H1 (cell line): ENCODE data around the gene ZNF33B. TPM values are rescaled to one million over a fixed set of nuclear protein-coding genes. Genes with fewer than 3 reads are reported as not detected.

Experiments used
- CTCF ChIA-PET: fragments of 300-600 bp; sonication (Branson Sonifier 250); formaldehyde crosslinking; loops from one replicate; lab custom pipeline; 2021; ENCODE audit not compliant: partially characterized antibody; lab: Charles Lee
- POLR2A ChIA-PET: fragments of 300-600 bp; sonication (Branson Sonifier 250); formaldehyde crosslinking; loops from one replicate; lab custom pipeline; 2021; ENCODE audit warnings: inconsistent platforms; ENCODE audit not compliant: partially characterized antibody; lab: Charles Lee
- DNase-seq, 2 experiments: peaks; one replicate each; pipeline versions ENCODE4 v3.0.0 to v3.0.0-alpha.2; 2010 to 2022; ENCODE audit warnings: low spot score in 2 of 2, low read depth in 1 of 2, mixed read lengths in 1 of 2
- FAIRE-seq: peaks from 2 replicates; lab custom pipeline; 2011; peaks lifted over from hg19 to GRCh38; lab: Jason Lieb, UNC
- H2AFZ ChIP-seq: 2 replicates; pipeline ENCODE4 v1.8.1; 2012; ENCODE audit warnings: low read length, inconsistent platforms
- H2AK5ac ChIP-seq: 2 replicates; pipeline ENCODE4 v1.6.1; 2013; ENCODE audit warnings: low read depth, low read length
- H2BK120ac ChIP-seq: replicated peaks from 2 replicates; pipeline ENCODE3; 2013; ENCODE audit warnings: low read depth, low read length, inconsistent platforms
- H2BK12ac ChIP-seq: 2 replicates; pipeline ENCODE4 v1.6.1; 2013; ENCODE audit warnings: low read depth, low read length
- H2BK15ac ChIP-seq: 2 replicates; pipeline ENCODE4 v1.6.1; 2013; ENCODE audit warnings: low read length
- H2BK20ac ChIP-seq: 2 replicates; pipeline ENCODE4 v1.6.1; 2013; ENCODE audit warnings: low read length
- H2BK5ac ChIP-seq: 2 replicates; pipeline ENCODE4 v1.6.1; 2013; ENCODE audit warnings: low read depth, low read length
- H3K14ac ChIP-seq: 2 replicates; pipeline ENCODE4 v1.6.1; 2013; ENCODE audit warnings: inconsistent platforms; ENCODE audit not compliant: insufficient read length
- H3K18ac ChIP-seq: 2 replicates; pipeline ENCODE4 v1.6.1; 2013; ENCODE audit warnings: low read length; ENCODE audit errors: extremely low read depth
- H3K23ac ChIP-seq: 2 replicates; pipeline ENCODE4 v1.6.1; 2013; ENCODE audit warnings: inconsistent platforms; ENCODE audit not compliant: insufficient read length
- H3K23me2 ChIP-seq: 2 replicates; pipeline ENCODE4 v1.6.1; 2013; ENCODE audit warnings: low read depth, low read length
- H3K27ac ChIP-seq: 2 replicates; pipeline ENCODE4 v1.6.1; 2011; ENCODE audit warnings: low read depth, low read length, inconsistent platforms
- H3K27me3 ChIP-seq, 4 experiments: replicated peaks in 1 of 4; 1 replicate in 1 of 4; 2 replicates in 3 of 4; pipeline versions ENCODE4 v1.6.1 to v1.8.1; 2011 to 2013; ENCODE audit warnings: low read length in 3 of 4, mild to moderate bottlenecking in 3 of 4, inconsistent platforms in 2 of 4, mixed read lengths in 2 of 4, moderate library complexity in 1 of 4; ENCODE audit not compliant: control insufficient read depth in 3 of 4, insufficient read depth in 3 of 4; ENCODE audit errors: extremely low read depth in 1 of 4
- H3K36me3 ChIP-seq, 4 experiments: 2 replicates each; pipeline versions ENCODE4 v1.6.1 to v1.8.1; 2011 to 2013; ENCODE audit warnings: mild to moderate bottlenecking in 4 of 4, low read length in 3 of 4, moderate library complexity in 2 of 4, control low read depth in 1 of 4, inconsistent platforms in 1 of 4; ENCODE audit not compliant: insufficient read depth in 4 of 4, control insufficient read depth in 2 of 4
- H3K4ac ChIP-seq: replicated peaks from 2 replicates; pipeline ENCODE3; 2013; ENCODE audit warnings: low read length, low read depth, mixed read lengths, inconsistent platforms; ENCODE audit not compliant: insufficient read length
- H3K4me1 ChIP-seq, 4 experiments: replicated peaks in 1 of 4; 1 replicate in 1 of 4; 2 replicates in 3 of 4; pipeline versions ENCODE4 v1.6.1 to v1.8.1; 2011 to 2013; ENCODE audit warnings: low read length in 3 of 4, inconsistent platforms in 2 of 4, mixed read lengths in 1 of 4; ENCODE audit not compliant: insufficient read depth in 4 of 4, control insufficient read depth in 3 of 4
- H3K4me2 ChIP-seq, 2 experiments: 2 replicates each; pipeline versions ENCODE4 v1.6.1 to v1.8.1; 2011 to 2013; ENCODE audit warnings: low read depth in 2 of 2, low read length in 2 of 2, control low read depth in 1 of 2, inconsistent platforms in 1 of 2, mild to moderate bottlenecking in 1 of 2; ENCODE audit not compliant: insufficient read depth in 1 of 2
- H3K4me3 ChIP-seq, 4 experiments: fragments of 200-600, 300-600 bp in 1 of 4; sonication (generic), shearing (Covaris generic), sonication (Bioruptor Twin) in 1 of 4; 2 replicates each; pipeline versions ENCODE4 v1.5.1 to v1.8.1; 2011 to 2016; ENCODE audit warnings: low read length in 4 of 4, low read depth in 3 of 4, control low read depth in 2 of 4, inconsistent platforms in 2 of 4, mild to moderate bottlenecking in 2 of 4, mixed read lengths in 1 of 4, moderate library complexity in 1 of 4; ENCODE audit not compliant: insufficient read depth in 2 of 4; ENCODE audit errors: extremely low read depth in 1 of 4
- H3K56ac ChIP-seq: replicated peaks from 2 replicates; pipeline ENCODE3; 2013; ENCODE audit warnings: low read depth, mild to moderate bottlenecking, mixed read lengths, low read length, inconsistent platforms; ENCODE audit not compliant: insufficient read length
- H3K79me1 ChIP-seq: 2 replicates; pipeline ENCODE4 v1.6.1; 2013; ENCODE audit warnings: low read depth, low read length, control low read depth
- H3K79me2 ChIP-seq, 2 experiments: 2 replicates each; pipeline versions ENCODE4 v1.6.1 to v1.8.1; 2012 to 2013; ENCODE audit warnings: low read length in 2 of 2, mild to moderate bottlenecking in 2 of 2, inconsistent platforms in 1 of 2; ENCODE audit not compliant: insufficient read depth in 2 of 2, control insufficient read depth in 1 of 2
- H3K9ac ChIP-seq, 4 experiments: replicated peaks in 1 of 4; 1 replicate in 1 of 4; 2 replicates in 3 of 4; pipeline versions ENCODE4 v1.6.1 to v1.8.1; 2011 to 2013; ENCODE audit warnings: low read depth in 3 of 4, low read length in 3 of 4, control low read depth in 2 of 4, mild to moderate bottlenecking in 2 of 4, moderate library complexity in 2 of 4, inconsistent platforms in 1 of 4; ENCODE audit errors: extremely low read depth in 1 of 4
- H3K9me3 ChIP-seq, 2 experiments: 2 replicates each; pipeline versions ENCODE4 v1.6.1 to v1.8.1; 2012 to 2013; ENCODE audit warnings: mild to moderate bottlenecking in 2 of 2, moderate library complexity in 2 of 2, control low read depth in 1 of 2, inconsistent platforms in 1 of 2, low read depth in 1 of 2, low read length in 1 of 2, mixed read lengths in 1 of 2; ENCODE audit not compliant: insufficient read depth in 2 of 2
- H4K20me1 ChIP-seq, 2 experiments: replicated peaks in 1 of 2; 2 replicates each; pipeline versions ENCODE3 to v1.8.1; 2011 to 2013; ENCODE audit warnings: inconsistent platforms in 2 of 2, low read length in 2 of 2, mild to moderate bottlenecking in 1 of 2; ENCODE audit not compliant: insufficient read depth in 2 of 2, control insufficient read depth in 1 of 2
- H4K5ac ChIP-seq: 2 replicates; pipeline ENCODE4 v1.6.1; 2013; ENCODE audit warnings: low read length, low read depth, mixed read lengths, inconsistent platforms; ENCODE audit not compliant: insufficient read length
- H4K8ac ChIP-seq: 2 replicates; pipeline ENCODE4 v1.8.0; 2013; ENCODE audit warnings: mild to moderate bottlenecking, moderate library complexity, low read length, inconsistent platforms; ENCODE audit not compliant: insufficient read depth; ENCODE audit errors: extremely low read depth
- H4K91ac ChIP-seq: replicated peaks from 2 replicates; pipeline ENCODE3; 2013; ENCODE audit warnings: low read length, mixed read lengths, inconsistent platforms; ENCODE audit not compliant: insufficient read length
- ASH2L ChIP-seq: fragments of 200-600, 300-600 bp; sonication (generic); IDR thresholded peaks from one replicate; pipeline ENCODE4 v1.7.1; 2017; ENCODE audit warnings: low read length
- MAFK ChIP-seq: IDR thresholded peaks from 2 replicates; pipeline ENCODE4 v1.6.1; 2012; ENCODE audit warnings: low read depth, mild to moderate bottlenecking, improper control_type of control experiment, low read length
- PHF8 ChIP-seq: fragments of 200-600 bp; sonication (generic); conservative IDR thresholded peaks from 2 replicates; pipeline ENCODE4 v1.7.1; 2012; ENCODE audit warnings: low read depth, mild to moderate bottlenecking, inconsistent platforms, low read length, moderate library complexity
- WGBS, 2 experiments: shearing (Covaris generic) in 1 of 2; methylation state at CpG; one replicate each; pipeline versions ENCODE4 v1.1.6 to v1.1.7; 2013 to 2015; ENCODE audit warnings: low lambda C conversion rate in 2 of 2, mixed read lengths in 2 of 2, inconsistent platforms in 1 of 2, low coverage in 1 of 2, missing lambda C conversion rate in 1 of 2; ENCODE audit not compliant: insufficient replicate concordance in 2 of 2, insufficient coverage in 1 of 2, insufficient read length in 1 of 2; ENCODE audit errors: extremely low coverage in 1 of 2, missing lambda C conversion rate in 1 of 2; 5-methylcytosine and 5-hydroxymethylcytosine counted together
- polyA plus RNA-seq, 7 experiments: library from polyadenylated mRNA; depleted of rRNA in 3 of 7; stranded (reverse) in 5 of 7; unstranded in 2 of 7; fragments of >200 nt in 5 of 7; fragments of 200-250 nt in 2 of 7; gene quantifications; 1 replicate in 5 of 7; 2 replicates in 1 of 7; 4 replicates in 1 of 7; pipeline versions ENCODE4 v1.2.1 to v1.2.3, GENCODE V29; 2011 to 2013; ENCODE audit warnings: missing spikeins in 2 of 7, mixed read lengths in 2 of 7
- total RNA-seq: library from RNA; stranded (reverse); fragmentation: NEBNext Ultra II Directional; extraction: Animal tissue kit (Norgen Biotek cat#: 25700); gene quantifications from 2 replicates; pipeline ENCODE4 v1.2.1, GENCODE V29; 2021
- TF ChIP-seq, protein P1 (sequence below): IDR thresholded peaks from 2 replicates; pipeline ENCODE4 v1.6.1; 2012; ENCODE audit warnings: low read length, inconsistent platforms
- TF ChIP-seq, protein P2 (sequence below): IDR thresholded peaks from 2 replicates; pipeline ENCODE4 v1.6.1; 2012; ENCODE audit warnings: inconsistent platforms

Gene ZNF33B
- total and polyA plus RNA-seq, 2 of the 8 experiments (the other 6 are each of a cell fraction or from before 2014, with no cell fraction given), result 10.7 to 33.4 TPM

DNA sequence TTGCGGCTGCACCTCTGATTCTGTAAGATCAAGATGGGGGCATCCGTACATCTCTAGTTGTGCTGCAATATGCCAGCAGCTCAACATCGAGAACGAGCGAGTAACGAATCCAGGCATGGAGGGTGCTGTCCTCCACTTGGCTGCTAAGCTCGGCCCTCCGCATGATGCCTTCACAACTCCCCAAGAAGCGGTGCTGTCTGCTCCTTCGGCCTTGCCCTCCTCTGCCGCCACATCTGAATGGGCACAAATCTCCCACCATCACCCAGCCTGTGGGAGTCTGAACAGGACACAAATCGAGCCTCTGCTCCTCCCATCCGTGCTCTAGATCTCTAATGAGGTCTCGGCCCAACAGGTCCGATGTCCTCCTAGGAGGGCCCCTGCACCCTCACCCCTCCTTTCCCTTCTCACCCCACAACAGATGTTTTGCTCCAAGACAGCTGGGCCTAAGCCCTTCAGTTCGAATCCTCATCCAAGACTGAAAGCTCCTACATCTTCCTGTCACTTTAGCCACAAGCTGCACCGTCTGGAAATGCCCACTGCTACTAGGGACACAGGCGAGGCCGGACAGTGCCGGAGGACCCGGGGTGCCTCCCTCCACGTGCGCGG lies 86.7 kb downstream of the ZNF33B start:
- H2AFZ ChIP-seq, result peak overlapping the region; percentile 89; the same call in 1 of the 2 replicates
- no peak overlapping the region for H3K23ac ChIP-seq
- peak overlapping the region; percentile 85 for H4K8ac ChIP-seq
- no peak overlapping the region for H2BK12ac ChIP-seq
- H2BK120ac ChIP-seq, result no peak overlapping the region
- no peaks in the 10 kb centered on the region; a peak in 1 of 4 replicates for H3K9me3 ChIP-seq
- no peak overlapping the region for H3K27ac ChIP-seq
- H3K4me2 ChIP-seq, result peak overlapping the region; percentile 77 to 93
- H3K79me1 ChIP-seq, result no peaks in the 10 kb centered on the region
- ChIA-PET POLR2A (no interaction called here), CTCF (no interaction called here)
- FAIRE-seq (no peak), DNase-seq (no peak)
- no peaks in the 10 kb centered on the region for H3K36me3 ChIP-seq
- no peak overlapping the region for H2AK5ac ChIP-seq
- H4K5ac ChIP-seq, result no peak overlapping the region
- WGBS, 2 experiments, result 76% methylated on average over 24 of the region's 24 CpGs; no CpG with 5 or more reads in 1 of the 2 experiments
- H3K23me2 ChIP-seq, result peaks cover 12% of the 10 kb centered on the region; the same call in 1 of the 2 replicates
- H2BK15ac ChIP-seq, result no peak overlapping the region
- H3K9ac ChIP-seq, result peak overlapping the region in 3 of 4 experiments; percentile 62 to 79 (median 64); a peak in 3 of 7 replicates
- H3K14ac ChIP-seq, result peak overlapping the region; percentile 17
- no peak overlapping the region for H2BK5ac ChIP-seq
- no peaks in the 10 kb centered on the region for H3K79me2 ChIP-seq
- H3K18ac ChIP-seq, result no peak overlapping the region
- H2BK20ac ChIP-seq, result no peak overlapping the region
- H3K4me1 ChIP-seq, result peaks cover 0 to 11% (median 5%) of the 10 kb centered on the region in 4 experiments; a peak in 5 of 7 replicates
- H4K20me1 ChIP-seq, result no peaks in the 10 kb centered on the region
- H3K56ac ChIP-seq, result no peak overlapping the region
- peak overlapping the region; percentile 75 to 81 (median 76) for H3K4me3 ChIP-seq
- H3K27me3 ChIP-seq, result no peaks in the 10 kb centered on the region
- no peak overlapping the region for H3K4ac ChIP-seq
- H4K91ac ChIP-seq, result no peak overlapping the region
- TF ChIP-seq, protein P1, sequence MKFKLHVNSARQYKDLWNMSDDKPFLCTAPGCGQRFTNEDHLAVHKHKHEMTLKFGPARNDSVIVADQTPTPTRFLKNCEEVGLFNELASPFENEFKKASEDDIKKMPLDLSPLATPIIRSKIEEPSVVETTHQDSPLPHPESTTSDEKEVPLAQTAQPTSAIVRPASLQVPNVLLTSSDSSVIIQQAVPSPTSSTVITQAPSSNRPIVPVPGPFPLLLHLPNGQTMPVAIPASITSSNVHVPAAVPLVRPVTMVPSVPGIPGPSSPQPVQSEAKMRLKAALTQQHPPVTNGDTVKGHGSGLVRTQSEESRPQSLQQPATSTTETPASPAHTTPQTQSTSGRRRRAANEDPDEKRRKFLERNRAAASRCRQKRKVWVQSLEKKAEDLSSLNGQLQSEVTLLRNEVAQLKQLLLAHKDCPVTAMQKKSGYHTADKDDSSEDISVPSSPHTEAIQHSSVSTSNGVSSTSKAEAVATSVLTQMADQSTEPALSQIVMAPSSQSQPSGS, result no peak
- TF ChIP-seq PHF8 (no peak), ASH2L (no peak), MAFK (no peak)
- TF ChIP-seq, protein P2, sequence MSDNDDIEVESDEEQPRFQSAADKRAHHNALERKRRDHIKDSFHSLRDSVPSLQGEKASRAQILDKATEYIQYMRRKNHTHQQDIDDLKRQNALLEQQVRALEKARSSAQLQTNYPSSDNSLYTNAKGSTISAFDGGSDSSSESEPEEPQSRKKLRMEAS, result no peak
